K562 (cell line): Measurements from ENCODE around the gene POMT1. TPM values are rescaled to one million over a fixed set of nuclear protein-coding genes. Genes with fewer than 3 reads are reported as not detected.

Experiments used
- ATAC-seq: fragments of 200-7000 bp; cut with Tn5 transposase; 3 replicates; pipeline ENCODE4 v1.9.1; 2020; ENCODE audit warnings: moderate library complexity
- BruUV-seq: library from RNA; stranded (reverse); fragments of 400-500 nt; replicated peaks from 2 replicates; lab custom pipeline; 2021; lab: Mats Ljungman, UMichigan
- CTCF ChIA-PET: fragments of 300-600 bp; formaldehyde crosslinking; extraction: SDS; loops from one replicate; lab custom pipeline; 2021; ENCODE audit warnings: low intra/inter-chr PET ratio; lab: Yijun Ruan, JAX
- POLR2A ChIA-PET: fragments of 300-600, 350-650 bp; sonication (Branson Sonifier 250); formaldehyde crosslinking; extraction: SDS; loops from one replicate; lab custom pipeline; 2021; ENCODE audit warnings: antibody characterized with exemption, inconsistent platforms; lab: Yijun Ruan, JAX
- DNase-seq, 4 experiments: peaks; one replicate each; pipeline versions ENCODE4 v3.0.0 to v3.0.0-alpha.2; 2011 to 2018; ENCODE audit warnings: low spot score in 3 of 4, mixed read lengths in 3 of 4; ENCODE audit errors: extremely low read depth in 1 of 4
- FAIRE-seq: peaks from 2 replicates; lab custom pipeline; 2011; peaks lifted over from hg19 to GRCh38; lab: Jason Lieb, UNC
- H2AFZ ChIP-seq: 2 replicates; pipeline ENCODE4 v1.6.0; 2011; ENCODE audit warnings: low read depth, low read length, control low read depth, inconsistent platforms
- H3K27ac ChIP-seq: fragments of 200-600 bp; 3 replicates; pipeline ENCODE4 v1.8.0; 2011; ENCODE audit warnings: low read depth, mild to moderate bottlenecking, control low read depth, inconsistent platforms, low read length, moderate library complexity, mixed read lengths; ENCODE audit errors: extremely low read depth
- H3K27me3 ChIP-seq, 2 experiments: fragments of 300-600 bp in 1 of 2; 2 replicates in 1 of 2; 3 replicates in 1 of 2; pipeline versions ENCODE4 v1.6.0 to v1.8.0; 2011; ENCODE audit warnings: inconsistent platforms in 2 of 2, low read length in 2 of 2, mild to moderate bottlenecking in 1 of 2, mixed read lengths in 1 of 2, moderate library complexity in 1 of 2; ENCODE audit not compliant: control insufficient read depth in 2 of 2, insufficient read depth in 2 of 2
- H3K36me3 ChIP-seq: fragments of 300-600 bp; 3 replicates; pipeline ENCODE4 v1.8.0; 2011; ENCODE audit warnings: mild to moderate bottlenecking, low read length, inconsistent platforms; ENCODE audit not compliant: control insufficient read depth, insufficient read depth
- H3K4me1 ChIP-seq, 2 experiments: fragments of 200-600 bp in 1 of 2; replicated peaks in 1 of 2; 2 replicates in 1 of 2; 3 replicates in 1 of 2; pipeline versions ENCODE4 v1.5.1 to v1.8.0; 2011; ENCODE audit warnings: inconsistent platforms in 2 of 2, low read length in 2 of 2, mild to moderate bottlenecking in 1 of 2, mixed read lengths in 1 of 2, moderate library complexity in 1 of 2; ENCODE audit not compliant: control insufficient read depth in 2 of 2, insufficient read depth in 2 of 2
- H3K4me2 ChIP-seq: 2 replicates; pipeline ENCODE4 v1.6.1; 2011; ENCODE audit warnings: low read length, control low read depth, inconsistent platforms, mixed read lengths; ENCODE audit not compliant: insufficient read depth
- H3K4me3 ChIP-seq: fragments of 200-600 bp; sonication (generic), shearing (Covaris generic); 2 replicates; pipeline ENCODE4 v1.5.1; 2016; ENCODE audit warnings: control low read depth, inconsistent platforms
- H3K79me2 ChIP-seq: fragments of 200-600 bp; 3 replicates; pipeline ENCODE4 v1.8.0; 2011; ENCODE audit warnings: low read length, inconsistent platforms; ENCODE audit not compliant: control insufficient read depth, insufficient read depth
- H3K9ac ChIP-seq, 2 experiments: 2 replicates each; pipeline versions ENCODE4 v1.6.0 to v1.6.1; 2011; ENCODE audit warnings: low read depth in 2 of 2, low read length in 2 of 2, control low read depth in 1 of 2, inconsistent platforms in 1 of 2, mild to moderate bottlenecking in 1 of 2, mixed read lengths in 1 of 2; ENCODE audit not compliant: insufficient read depth in 1 of 2
- H3K9me1 ChIP-seq: one replicate; pipeline ENCODE4 v1.6.0; 2011; ENCODE audit warnings: inconsistent platforms, mild to moderate bottlenecking, low read length, moderate library complexity; ENCODE audit not compliant: control insufficient read depth, insufficient read depth
- H3K9me3 ChIP-seq: replicated peaks from 2 replicates; pipeline ENCODE4 v1.5.1; 2011; ENCODE audit warnings: low read depth, low read length, inconsistent platforms; ENCODE audit not compliant: control insufficient read depth, insufficient read depth
- H4K20me1 ChIP-seq: replicated peaks from 2 replicates; pipeline ENCODE4 v1.6.1; 2011; ENCODE audit warnings: low read length, inconsistent platforms, mixed read lengths; ENCODE audit not compliant: control insufficient read depth, insufficient read depth
- BRD9 ChIP-seq: fragments of 450-650 bp; IDR thresholded peaks from 2 replicates; pipeline ENCODE4 v1.6.1; 2018; ENCODE audit warnings: low read depth; ENCODE audit not compliant: partially characterized antibody
- NFE2 ChIP-seq: IDR thresholded peaks from 2 replicates; pipeline ENCODE4 v1.6.1; 2014; ENCODE audit warnings: antibody characterized with exemption, low read depth
- NONO ChIP-seq, 2 experiments: fragments of 200-400 bp in 1 of 2; fragments of 450-650 bp in 1 of 2; formaldehyde crosslinking in 1 of 2; IDR thresholded peaks; 2 replicates each; pipeline ENCODE4 v1.6.1; 2017; ENCODE audit warnings: low read depth in 2 of 2, mild to moderate bottlenecking in 2 of 2, moderate library complexity in 2 of 2, low read length in 1 of 2
- POLR2A ChIP-seq: fragments of 450-650 bp; conservative IDR thresholded peaks from 2 replicates; pipeline ENCODE4 v1.6.1; 2016
- POLR2AphosphoS2 ChIP-seq: IDR thresholded peaks from 2 replicates; pipeline ENCODE4 v1.6.1; 2012; ENCODE audit warnings: low read length, improper control_type of control experiment
- POLR2AphosphoS5 ChIP-seq: IDR thresholded peaks from 2 replicates; pipeline ENCODE4 v1.6.1; 2011; ENCODE audit warnings: mild to moderate bottlenecking, low read depth, low read length, moderate library complexity; ENCODE audit not compliant: control insufficient read depth, insufficient read depth
- PYGO2 ChIP-seq: fragments of 450-650 bp; IDR thresholded peaks from 2 replicates; pipeline ENCODE4 v1.6.1; 2016; ENCODE audit warnings: mild to moderate bottlenecking, missing genetic modification characterization, moderate library complexity, missing compliant biosample characterization
- RB1 ChIP-seq: fragments of 450-650 bp; IDR thresholded peaks from 2 replicates; pipeline ENCODE4 v1.6.1; 2017; ENCODE audit warnings: low read depth, mild to moderate bottlenecking
- SMAD2 ChIP-seq: fragments of 150-350 bp; IDR thresholded peaks from 2 replicates; pipeline ENCODE4 v1.6.1; 2014; ENCODE audit warnings: low read depth, mild to moderate bottlenecking, low read length
- ZNF134 ChIP-seq: fragments of 250-450 bp; sonication (Bioruptor Pico); conservative IDR thresholded peaks from 2 replicates; pipeline ENCODE4 v1.4.0; 2020
- WGBS: fragments of 100-300 bp; shearing (Covaris generic); methylation state at CpG from one replicate; pipeline ENCODE4 v1.1.6; 2016; ENCODE audit warnings: low coverage, mixed read lengths; ENCODE audit not compliant: insufficient coverage; ENCODE audit errors: missing lambda C conversion rate; 5-methylcytosine and 5-hydroxymethylcytosine counted together
- in situ Hi-C: fragments of 300-500 bp; cut with MboI; formaldehyde crosslinking; loops from 4 replicates; pipeline ENCODE4 v1.15.0; 2018; ENCODE audit warnings: inconsistent platforms, mixed read lengths
- intact Hi-C: fragments of 100-400 bp; cut with micrococcal nuclease; formaldehyde crosslinking; loops from 2 replicates; pipeline ENCODE4 v1.14.2; 2022
- polyA plus RNA-seq, 8 experiments: library from polyadenylated mRNA; depleted of rRNA in 4 of 8; stranded (reverse) in 5 of 8; unstranded in 3 of 8; fragments of >200 nt; fragmentation: Nextera tagmentation in 2 of 8; fragmentation: Illumina TruSeq in 1 of 8; extraction: Ambion mirVana in 2 of 8; extraction: Trizol in 1 of 8; gene quantifications; 2 replicates each; pipeline versions ENCODE4 v1.2.1 to v1.2.3, GENCODE V29; 2011 to 2014; ENCODE audit warnings: inconsistent platforms in 1 of 8, missing spikeins in 1 of 8
- total RNA-seq, 7 experiments: library from RNA; depleted of rRNA in 6 of 7; stranded (reverse); fragments of >200 nt in 6 of 7; fragmentation: Illumina TruSeq in 2 of 7; extraction: Trizol in 2 of 7; gene quantifications; 2 replicates each; pipeline versions ENCODE4 v1.2.1 to v1.2.3, GENCODE V29; 2011 to 2021; ENCODE audit warnings: low replicate concordance in 1 of 7
- TF ChIP-seq, protein P1 (sequence below): sonication (generic); formaldehyde crosslinking; IDR thresholded peaks from 2 replicates; pipeline ENCODE4 v1.8.0; 2022; ENCODE audit warnings: mild to moderate bottlenecking, missing genetic modification reagents

POMT1 gene
- total and polyA plus RNA-seq, 9 of the 15 experiments (the other 6 are each of a cell fraction or from before 2014, with no cell fraction given): 1.8 to 23.5 (median 14.6) TPM

- H3K9ac ChIP-seq: 0 out of 4 replicates have a peak overlapping the region, but pooled peaks of 1 of the 2 experiments have one; percentile 17
- ATAC-seq (no peak), FAIRE-seq (no peak), DNase-seq (no peak)
- H3K4me2 ChIP-seq: no peak overlapping the region
- 92% methylated on average over 7 of the region's 7 CpGs for WGBS
- intact Hi-C loops: no loop called here
- peaks cover 58% of the 10 kb centered on the region; the same call in 2 of the 3 replicates for H3K36me3 ChIP-seq
- no peaks in the 10 kb centered on the region for H3K9me3 ChIP-seq
- TF ChIP-seq ZNF134 (CRISPR knock-in tag): no peak
- no peak for TF ChIP-seq NONO (IDR thresholded peaks at IDR 0.05; ENCODE audit: low read depth in 2 of 2, low read length in 1 of 2)
- TF ChIP-seq RB1: no peak
- TF ChIP-seq POLR2A: peak; percentile 39; the same call in 1 of the 2 replicates
- TF ChIP-seq POLR2AphosphoS5: peak; percentile 31; the same call in 1 of the 2 replicates
- no peak for TF ChIP-seq SMAD2
- no peak for TF ChIP-seq BRD9
- TF ChIP-seq, protein P1, sequence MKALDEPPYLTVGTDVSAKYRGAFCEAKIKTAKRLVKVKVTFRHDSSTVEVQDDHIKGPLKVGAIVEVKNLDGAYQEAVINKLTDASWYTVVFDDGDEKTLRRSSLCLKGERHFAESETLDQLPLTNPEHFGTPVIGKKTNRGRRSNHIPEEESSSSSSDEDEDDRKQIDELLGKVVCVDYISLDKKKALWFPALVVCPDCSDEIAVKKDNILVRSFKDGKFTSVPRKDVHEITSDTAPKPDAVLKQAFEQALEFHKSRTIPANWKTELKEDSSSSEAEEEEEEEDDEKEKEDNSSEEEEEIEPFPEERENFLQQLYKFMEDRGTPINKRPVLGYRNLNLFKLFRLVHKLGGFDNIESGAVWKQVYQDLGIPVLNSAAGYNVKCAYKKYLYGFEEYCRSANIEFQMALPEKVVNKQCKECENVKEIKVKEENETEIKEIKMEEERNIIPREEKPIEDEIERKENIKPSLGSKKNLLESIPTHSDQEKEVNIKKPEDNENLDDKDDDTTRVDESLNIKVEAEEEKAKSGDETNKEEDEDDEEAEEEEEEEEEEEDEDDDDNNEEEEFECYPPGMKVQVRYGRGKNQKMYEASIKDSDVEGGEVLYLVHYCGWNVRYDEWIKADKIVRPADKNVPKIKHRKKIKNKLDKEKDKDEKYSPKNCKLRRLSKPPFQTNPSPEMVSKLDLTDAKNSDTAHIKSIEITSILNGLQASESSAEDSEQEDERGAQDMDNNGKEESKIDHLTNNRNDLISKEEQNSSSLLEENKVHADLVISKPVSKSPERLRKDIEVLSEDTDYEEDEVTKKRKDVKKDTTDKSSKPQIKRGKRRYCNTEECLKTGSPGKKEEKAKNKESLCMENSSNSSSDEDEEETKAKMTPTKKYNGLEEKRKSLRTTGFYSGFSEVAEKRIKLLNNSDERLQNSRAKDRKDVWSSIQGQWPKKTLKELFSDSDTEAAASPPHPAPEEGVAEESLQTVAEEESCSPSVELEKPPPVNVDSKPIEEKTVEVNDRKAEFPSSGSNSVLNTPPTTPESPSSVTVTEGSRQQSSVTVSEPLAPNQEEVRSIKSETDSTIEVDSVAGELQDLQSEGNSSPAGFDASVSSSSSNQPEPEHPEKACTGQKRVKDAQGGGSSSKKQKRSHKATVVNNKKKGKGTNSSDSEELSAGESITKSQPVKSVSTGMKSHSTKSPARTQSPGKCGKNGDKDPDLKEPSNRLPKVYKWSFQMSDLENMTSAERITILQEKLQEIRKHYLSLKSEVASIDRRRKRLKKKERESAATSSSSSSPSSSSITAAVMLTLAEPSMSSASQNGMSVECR (CRISPR knock-in tag): no peak
- TF ChIP-seq POLR2AphosphoS2: no peak; the same call in none of the 2 replicates
- TF ChIP-seq PYGO2 (tag): no peak
- TF ChIP-seq NFE2: no peak
- peaks cover 2 to 25% of the 10 kb centered on the region in 2 experiments; a peak in 4 of 5 replicates for H3K4me1 ChIP-seq
- ChIA-PET POLR2A (interaction anchor here (0.6 to 2.4 kb wide), 5 partner anchors 8 to 228 kb away, joined by 3 to 12 read pairs (median 4); no protein-coding TSS in a partner anchor), CTCF (no interaction called here)
- H3K4me3 ChIP-seq: no peak overlapping the region
- no TSS peak for BruUV-seq
- peaks cover 18% of the 10 kb centered on the region; the same call in 1 of the 2 replicates for H4K20me1 ChIP-seq
- no peaks in the 10 kb centered on the region for H3K9me1 ChIP-seq
- H2AFZ ChIP-seq: no peak overlapping the region
- in situ Hi-C loops: no loop called here
- no peaks in the 10 kb centered on the region for H3K27me3 ChIP-seq
- peaks cover 8% of the 10 kb centered on the region; the same call in 2 of the 3 replicates for H3K79me2 ChIP-seq
- H3K27ac ChIP-seq: no peak overlapping the region
These were observed 3.4 kb upstream of the POMT1 start for GRCh38 chr9:131499254-131499767.
